Stimulated activated naive CD4-positive, alpha-beta T cell (primary cell): ENCODE measurements around the gene NPIPA7.
"Not testable (repeated sequence)": the region's sequence is repeated elsewhere in the genome, so short reads cannot be mapped to it uniquely, and the experiment has no call there.

Experiments used
- DNase-seq, 6 experiments: peaks; one replicate each; lab custom pipeline; 2025; lab: John Stamatoyannopoulos, UW

NPIPA7 gene

GRCh38 chr16:16378840-16379239 is at the start of gene NPIPA7:
Gene NPIPA7 (plus strand): TSS chr16:16379140. CDS start chr16:16379245, 105 bp downstream.
- DNase-seq, result not testable (repeated sequence)

GRCh38 chr16:16331466-16331865 is 47.5 kb upstream of the NPIPA7 start:
- DNase-seq, result not testable (repeated sequence)

- DNase-seq, result not testable (repeated sequence)
Measured at GRCh38 chr16:16357556-16357955, 21.4 kb upstream of the NPIPA7 start.

GRCh38 chr16:16358539-16359240 is 20.2 kb upstream of the NPIPA7 start:
- not testable (repeated sequence) for DNase-seq

GRCh38 chr16:16363595-16363994 is 15.3 kb upstream of the NPIPA7 start:
- DNase-seq, result not testable (repeated sequence)

- not testable (repeated sequence) for DNase-seq
Measured at GRCh38 chr16:16364100-16364499, 14.8 kb upstream of the NPIPA7 start.

GRCh38 chr16:16364701-16365100 is 14.2 kb upstream of the NPIPA7 start:
- DNase-seq, result not testable (repeated sequence)

- not testable (repeated sequence) for DNase-seq
Measured at GRCh38 chr16:16365319-16365718, 13.6 kb upstream of the NPIPA7 start.

- not testable (repeated sequence) for DNase-seq
Measured at GRCh38 chr16:16365851-16366250, 13.1 kb upstream of the NPIPA7 start.

- DNase-seq, result not testable (repeated sequence)
Measured at GRCh38 chr16:16366552-16367284, 12.2 kb upstream of the NPIPA7 start.

GRCh38 chr16:16367285-16367628 is 11.7 kb upstream of the NPIPA7 start:
- not testable (repeated sequence) for DNase-seq

- not testable (repeated sequence) for DNase-seq
Measured at GRCh38 chr16:16369081-16369856, 9.7 kb upstream of the NPIPA7 start.

GRCh38 chr16:16371136-16371735 is 7.7 kb upstream of the NPIPA7 start:
- not testable (repeated sequence) for DNase-seq

- not testable (repeated sequence) for DNase-seq
Measured at GRCh38 chr16:16374192-16374591, 4.7 kb upstream of the NPIPA7 start.

GRCh38 chr16:16399685-16400084 is 20.7 kb downstream of the NPIPA7 start:
- DNase-seq, result not testable (repeated sequence)

- not testable (repeated sequence) for DNase-seq
Measured at GRCh38 chr16:16402333-16402732, 23.4 kb downstream of the NPIPA7 start.

GRCh38 chr16:16404283-16404682 is 25.3 kb downstream of the NPIPA7 start:
- DNase-seq, result not testable (repeated sequence)

GRCh38 chr16:16405421-16405820 is 26.5 kb downstream of the NPIPA7 start:
- not testable (repeated sequence) for DNase-seq

- not testable (repeated sequence) for DNase-seq
Measured at GRCh38 chr16:16408430-16408829, 29.5 kb downstream of the NPIPA7 start.

GRCh38 chr16:16413773-16414172 is 34.8 kb downstream of the NPIPA7 start:
- DNase-seq, result not testable (repeated sequence)

- DNase-seq, result not testable (repeated sequence)
Measured at GRCh38 chr16:16417071-16417470, 38.1 kb downstream of the NPIPA7 start.
